Stimulated activated CD4-positive, alpha-beta T cell treated with anti-CD3 and anti-CD28 coated beads, Interleukin-15, amount 100 ng/mL, for 1 hour (primary cell): ENCODE measurements around the gene EDEM2.
"Not testable (repeated sequence)": the region's sequence is repeated elsewhere in the genome, so short reads cannot be mapped to it uniquely, and the experiment has no call there.

Experiments used
- DNase-seq, 2 donors: peaks; one replicate each; pipeline ENCODE4 v3.0.0-alpha.2; 2020; ENCODE audit warnings: low read depth in 1 of 2, low spot score in 1 of 2

The EDEM2 gene

DNA sequence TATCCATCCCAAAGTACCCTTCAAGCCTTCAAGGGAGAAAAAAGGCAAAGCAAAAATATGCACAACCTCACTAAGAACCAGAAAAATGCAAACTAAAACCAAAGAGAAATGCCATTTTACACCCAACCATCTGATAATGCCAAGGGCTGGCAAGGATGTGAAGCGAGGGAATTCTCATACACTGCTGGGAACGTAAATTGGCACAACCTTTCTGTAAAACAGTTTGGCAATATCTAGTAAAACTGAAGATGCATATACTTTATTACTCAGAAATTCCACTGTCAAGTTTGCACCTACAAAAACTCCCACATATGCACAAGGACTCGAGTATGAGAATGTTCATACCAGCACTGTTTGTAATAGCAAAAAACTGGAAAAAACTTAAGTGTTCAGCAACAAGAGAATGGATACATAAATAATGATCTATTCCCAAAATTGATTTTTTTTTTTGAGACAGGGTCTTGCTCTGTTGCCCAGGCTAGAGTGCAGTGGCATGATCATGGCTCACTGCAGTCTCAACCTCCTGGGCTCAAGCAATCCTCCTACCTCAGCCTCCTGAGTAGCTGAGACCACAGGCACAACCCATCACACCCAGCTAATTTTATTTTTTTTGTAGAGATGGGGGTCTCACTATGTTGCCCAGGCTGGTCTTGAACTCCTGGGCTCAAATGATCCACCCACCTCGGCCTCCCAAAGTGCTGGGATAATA, 21.7 kb upstream of the EDEM2 start:
- DNase-seq: not testable (repeated sequence)

DNA sequence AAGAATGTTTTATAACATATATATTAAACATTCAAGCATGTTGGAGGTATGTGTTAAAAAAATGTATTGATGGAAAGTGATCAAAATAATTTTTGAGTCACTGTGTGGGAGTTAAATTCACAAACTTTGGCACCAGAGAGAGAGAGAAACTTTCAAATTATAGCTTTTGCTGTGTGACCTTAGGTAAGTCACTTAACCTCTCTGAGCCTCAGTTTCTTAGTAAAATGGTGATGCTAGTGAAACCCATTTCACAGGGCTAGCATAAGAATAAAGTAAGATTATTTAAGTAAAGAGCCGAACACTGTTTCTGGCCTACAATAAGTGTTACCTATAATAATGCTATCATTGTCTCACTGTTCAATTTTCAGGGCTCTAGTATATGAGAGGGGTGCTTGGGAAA, 20.7 kb upstream of the EDEM2 start:
- no peak for DNase-seq

DNA sequence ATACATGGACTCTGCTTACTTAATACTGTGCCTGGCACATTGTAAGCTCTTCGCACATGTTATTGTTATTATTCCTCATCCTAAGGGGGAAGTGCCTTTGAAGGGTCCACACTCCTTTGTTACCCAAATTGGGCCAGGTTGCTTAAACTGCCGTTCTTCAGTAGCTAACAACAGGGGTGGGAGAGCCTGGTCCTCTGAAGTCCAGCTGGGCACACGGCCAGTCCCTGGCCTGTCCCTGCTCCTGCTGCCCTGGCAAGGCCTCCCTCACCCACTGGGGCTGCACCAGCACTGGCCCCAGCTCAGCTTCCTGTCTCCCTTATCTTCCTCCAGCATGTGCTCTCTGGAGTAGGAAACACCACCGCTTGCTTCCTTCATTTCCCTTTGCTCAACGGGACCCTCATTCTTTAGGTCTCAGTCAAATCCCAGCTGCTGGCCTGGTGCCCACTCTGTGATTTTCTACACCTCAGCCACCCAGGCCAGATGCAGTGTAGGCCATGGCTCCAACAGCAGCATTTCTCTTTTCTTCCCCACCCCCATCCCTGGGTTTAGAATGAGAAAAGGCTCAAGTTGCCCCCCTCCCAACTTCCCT, 19.2 kb upstream of the EDEM2 start:
- DNase-seq: no peak

DNA sequence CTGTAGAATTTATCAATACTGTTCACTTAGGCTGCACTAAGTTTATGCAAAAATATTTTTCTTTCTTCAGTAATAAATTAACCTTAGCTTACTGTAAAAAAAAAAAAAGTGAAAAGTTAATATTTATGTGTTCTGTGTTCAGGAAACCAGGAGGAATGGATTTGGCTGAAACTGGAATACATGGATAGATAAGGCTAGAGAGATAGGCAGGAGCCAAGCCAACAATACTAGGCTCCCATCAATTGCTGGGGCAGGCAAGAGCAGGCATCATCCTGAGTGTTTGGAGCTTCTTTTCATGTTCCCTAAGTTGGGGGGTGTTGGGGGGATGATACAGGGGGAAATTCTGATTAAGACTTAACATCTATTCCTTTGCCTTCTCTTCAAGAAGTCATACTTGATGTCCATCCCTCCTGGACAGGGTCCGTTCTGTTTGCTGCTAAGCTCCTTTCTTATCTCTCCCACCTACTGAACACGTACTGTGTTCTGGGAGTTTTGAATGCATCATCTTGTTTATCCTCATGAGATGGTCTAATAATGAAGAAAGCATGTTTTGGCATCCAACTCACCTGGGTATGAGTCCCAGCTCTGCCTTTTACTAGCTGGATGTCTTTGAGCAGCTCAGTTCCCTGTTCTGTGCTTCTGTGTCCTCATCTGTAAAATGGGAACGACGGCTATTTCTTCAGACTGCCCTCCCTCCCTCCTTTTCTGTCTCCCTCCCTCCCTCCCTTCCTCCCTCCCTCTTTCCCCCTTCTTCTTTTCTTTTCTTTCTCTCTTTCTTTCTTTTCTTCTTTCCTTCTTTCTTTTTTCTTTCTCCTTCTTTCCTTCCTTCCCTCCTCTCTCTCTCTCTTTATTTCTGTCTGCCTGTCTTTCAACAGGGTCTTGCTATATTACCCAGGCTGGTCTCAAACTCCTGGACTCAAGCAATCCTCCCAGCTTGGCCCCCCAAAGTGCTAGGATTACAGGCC, 18.4 kb upstream of the EDEM2 start:
- no peak for DNase-seq

DNA sequence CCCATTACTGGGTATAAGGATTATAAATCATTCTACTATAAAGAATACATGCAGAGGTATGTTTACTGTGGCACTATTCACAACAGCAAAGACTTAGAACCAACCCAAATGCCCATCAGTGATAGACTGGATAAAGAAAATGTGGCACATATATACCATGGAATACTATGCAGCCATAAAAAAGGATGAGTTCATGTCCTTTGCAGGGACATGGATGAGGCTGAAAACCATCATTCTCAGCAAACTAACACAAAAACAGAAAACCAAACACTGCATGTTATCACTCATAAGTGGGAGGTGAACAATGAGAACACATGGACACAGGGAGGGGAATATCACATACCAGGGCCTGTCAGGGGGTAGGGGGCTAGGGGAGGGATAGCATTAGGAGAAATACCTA, 17.4 kb upstream of the EDEM2 start:
- DNase-seq: not testable (repeated sequence)

DNA sequence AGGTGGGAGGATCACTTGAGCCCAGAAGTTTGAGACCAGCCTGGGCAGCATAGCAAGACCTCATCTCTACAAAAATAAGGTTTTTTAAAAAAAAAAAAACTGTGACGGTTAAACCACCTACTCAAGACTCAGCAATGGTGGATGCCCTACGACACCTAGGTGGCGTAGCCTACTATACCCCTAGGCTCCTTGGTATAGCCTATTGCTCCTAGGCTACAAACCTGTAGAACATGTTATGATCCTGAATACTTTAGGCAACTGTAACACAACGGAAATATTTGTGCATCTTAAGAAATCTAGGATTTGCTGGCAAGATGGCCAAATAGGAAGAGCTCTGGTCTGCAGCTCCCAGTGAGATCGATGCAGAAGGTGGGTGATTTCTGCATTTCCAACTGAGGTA, 13.2 kb upstream of the EDEM2 start:
- DNase-seq: not testable (repeated sequence)

DNA sequence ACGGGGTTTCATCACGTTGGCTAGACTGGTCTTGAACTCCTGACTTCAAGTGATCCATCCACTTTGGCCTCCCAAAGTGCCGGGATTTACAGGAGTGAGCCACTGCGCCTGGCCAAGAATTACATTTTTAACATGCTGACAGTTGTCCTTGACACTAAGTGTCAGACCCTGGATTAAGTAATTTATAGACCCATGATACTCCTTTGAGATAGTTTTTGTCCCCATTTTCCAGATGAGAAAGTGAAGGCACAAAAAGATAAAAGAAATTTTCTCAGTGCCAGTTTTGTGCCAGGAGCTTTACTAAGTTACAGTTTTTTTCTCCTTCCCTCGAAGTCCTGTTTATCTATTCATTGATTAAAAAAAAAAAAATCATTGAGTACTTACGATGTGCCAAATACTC, 9.8 kb upstream of the EDEM2 start:
- DNase-seq: no peak

DNA sequence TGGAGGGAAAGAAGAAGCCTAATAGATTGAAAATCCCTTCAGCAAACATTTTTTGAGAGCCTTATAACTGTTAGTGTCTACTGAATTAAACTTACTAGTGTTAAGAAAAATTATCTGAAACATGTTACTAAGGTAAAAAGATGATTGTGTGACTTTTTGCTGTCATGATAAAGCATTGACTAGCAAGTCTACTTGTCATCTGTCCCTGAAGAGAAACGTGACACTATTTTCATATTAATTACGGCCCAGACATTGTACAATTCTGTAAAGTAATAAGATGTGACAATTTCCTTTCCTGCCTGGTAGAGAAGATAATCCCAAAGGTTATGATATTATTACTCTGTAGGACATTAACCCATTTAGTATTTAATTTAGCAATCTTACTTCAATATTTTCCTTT, 8.8 kb upstream of the EDEM2 start:
- DNase-seq: no peak

DNA sequence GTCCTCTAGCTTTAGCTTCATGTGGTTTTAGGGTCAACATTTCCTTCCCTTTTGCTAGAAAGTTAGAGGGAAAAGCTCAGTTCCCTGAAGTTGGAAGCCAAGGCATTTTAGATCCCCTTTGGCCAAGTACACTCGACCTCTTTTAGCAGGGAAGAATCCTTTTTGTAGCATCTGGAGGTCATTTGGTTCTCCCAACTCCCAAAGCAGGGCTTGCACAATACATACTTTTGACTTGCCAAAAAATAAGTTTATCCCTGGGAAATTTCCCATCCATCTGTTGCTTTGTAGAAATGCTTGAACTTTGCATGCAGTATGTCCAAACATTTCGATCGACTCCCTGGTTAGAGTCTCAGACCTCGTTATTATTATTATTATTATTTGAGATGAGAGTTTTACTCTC, 4.6 kb upstream of the EDEM2 start:
- no peak for DNase-seq

DNA sequence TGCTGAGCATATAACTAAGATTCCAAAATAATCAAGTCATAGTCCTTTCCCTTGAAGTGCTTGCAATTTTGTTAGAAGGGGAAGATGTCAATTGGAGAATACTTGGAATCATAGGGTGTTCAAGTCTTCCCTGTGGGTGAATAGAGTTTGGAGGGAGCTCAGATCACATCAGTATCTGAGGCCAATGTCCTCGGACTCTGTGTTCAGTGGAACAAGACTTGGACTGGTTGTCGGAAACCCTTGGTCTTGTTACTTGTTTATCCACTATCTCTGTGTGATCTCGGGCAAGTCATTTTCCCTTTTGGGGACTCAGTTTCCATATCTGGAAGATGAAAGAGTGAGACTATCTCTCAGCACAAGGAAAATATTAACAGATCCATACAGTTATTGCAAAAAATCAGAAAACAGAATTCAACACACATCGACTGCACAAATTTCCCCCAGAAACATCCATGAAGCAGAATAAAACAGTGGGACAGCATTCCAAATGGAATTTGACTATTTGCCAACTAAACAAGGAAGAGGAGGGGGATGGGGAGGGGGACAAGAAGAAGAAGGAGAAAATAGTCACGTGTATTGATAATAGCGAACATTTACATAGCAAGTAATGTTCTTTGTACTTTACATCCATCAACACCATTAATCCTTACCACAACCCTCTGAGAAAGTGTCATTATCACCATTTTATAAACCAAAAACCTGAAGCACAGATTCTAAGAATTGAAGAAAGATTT, 3.9 kb upstream of the EDEM2 start:
- no peak for DNase-seq

DNA sequence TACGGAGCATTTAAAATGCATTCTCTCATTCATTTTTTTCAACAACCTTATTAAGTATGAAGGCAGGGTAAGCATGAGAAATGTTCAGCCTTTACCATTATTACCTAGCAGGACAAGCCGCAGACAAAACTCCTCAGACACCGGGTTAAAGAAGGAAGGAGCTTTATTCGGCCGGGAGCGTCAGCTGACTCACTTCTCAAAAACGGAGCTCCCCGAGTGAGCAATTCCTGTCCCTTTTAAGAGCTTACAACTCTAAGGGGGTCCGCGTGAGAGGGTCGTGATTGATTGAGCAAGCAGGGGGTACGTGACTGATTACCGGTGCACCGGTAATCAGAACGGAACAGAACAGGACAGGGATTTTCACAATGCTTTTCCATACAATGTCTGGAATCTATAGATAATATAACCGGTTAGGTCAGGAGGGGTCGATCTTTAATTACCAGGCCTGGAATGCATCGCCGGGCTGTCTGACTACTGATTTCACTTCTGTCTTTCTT, 487 bp upstream of the EDEM2 start:
- not testable (repeated sequence) for DNase-seq

DNA sequence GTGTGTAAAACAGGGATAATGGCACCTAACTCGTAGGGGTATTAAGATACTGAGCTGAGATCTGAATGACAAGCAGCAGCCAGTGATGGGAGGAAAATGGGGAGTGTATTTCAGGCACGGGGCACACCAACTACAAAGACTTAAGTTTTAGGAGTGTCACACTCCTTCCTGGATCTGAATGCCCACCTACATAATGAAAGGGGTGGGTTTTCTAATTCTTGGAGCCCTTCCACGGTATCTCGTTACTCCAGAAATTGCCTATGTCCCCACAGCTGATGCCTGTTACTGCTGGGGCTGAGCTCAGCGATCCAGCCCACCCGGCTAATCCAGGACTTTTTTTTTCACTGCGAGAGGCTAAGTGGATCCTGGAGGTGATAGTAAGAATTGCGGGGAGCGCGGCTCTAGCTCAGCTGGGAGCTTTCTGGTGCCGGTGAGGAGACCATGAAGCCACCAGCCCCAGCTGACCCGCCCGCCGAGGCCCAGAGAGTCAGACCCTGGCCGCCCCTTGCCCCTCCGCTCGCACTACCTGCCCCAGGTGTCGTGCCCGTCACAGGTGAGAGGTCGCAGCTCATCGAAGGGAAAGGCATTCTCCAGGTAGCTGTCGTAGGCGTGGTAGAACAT, 727 bp downstream of the EDEM2 start:
- no peak for DNase-seq

DNA sequence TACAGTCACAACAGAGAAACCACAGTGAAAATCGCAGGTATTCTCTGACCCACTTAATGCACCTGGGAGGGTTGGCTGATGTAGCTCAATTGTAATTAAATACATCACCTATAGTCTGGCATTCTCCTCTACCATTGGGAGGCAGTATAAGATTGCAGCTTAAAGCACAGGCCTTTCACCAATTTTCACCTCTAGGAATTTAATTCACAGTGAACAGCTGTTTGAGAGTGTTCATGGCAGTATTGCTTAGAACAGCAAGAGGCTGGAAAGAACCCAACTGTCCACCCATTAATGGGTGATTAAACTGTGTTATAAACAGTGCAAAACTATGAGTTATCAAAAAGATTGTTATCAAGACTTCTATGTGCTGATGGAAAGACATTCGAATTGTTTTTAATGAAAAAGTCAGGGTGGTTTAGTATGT, 2.0 kb downstream of the EDEM2 start:
- DNase-seq: no peak

DNA sequence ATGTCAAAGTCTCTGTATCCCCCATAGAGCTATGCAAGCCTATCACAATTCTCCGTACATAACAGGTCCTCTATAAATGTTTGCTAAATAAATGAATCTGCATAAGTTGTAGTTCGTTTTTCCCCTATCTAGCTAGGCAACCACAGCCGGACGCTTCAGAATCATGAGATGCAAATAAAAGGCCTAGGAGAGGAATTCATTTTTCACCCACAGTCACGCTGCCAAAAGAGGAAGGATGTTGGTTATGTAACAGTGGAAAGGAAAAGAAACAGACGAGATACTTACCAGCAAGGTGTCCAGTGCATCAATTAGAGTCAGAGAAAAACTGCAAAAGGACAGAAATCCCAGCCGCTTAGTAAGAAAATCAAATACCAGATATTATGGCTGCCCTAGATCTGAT, 2.4 kb downstream of the EDEM2 start:
- no peak for DNase-seq

DNA sequence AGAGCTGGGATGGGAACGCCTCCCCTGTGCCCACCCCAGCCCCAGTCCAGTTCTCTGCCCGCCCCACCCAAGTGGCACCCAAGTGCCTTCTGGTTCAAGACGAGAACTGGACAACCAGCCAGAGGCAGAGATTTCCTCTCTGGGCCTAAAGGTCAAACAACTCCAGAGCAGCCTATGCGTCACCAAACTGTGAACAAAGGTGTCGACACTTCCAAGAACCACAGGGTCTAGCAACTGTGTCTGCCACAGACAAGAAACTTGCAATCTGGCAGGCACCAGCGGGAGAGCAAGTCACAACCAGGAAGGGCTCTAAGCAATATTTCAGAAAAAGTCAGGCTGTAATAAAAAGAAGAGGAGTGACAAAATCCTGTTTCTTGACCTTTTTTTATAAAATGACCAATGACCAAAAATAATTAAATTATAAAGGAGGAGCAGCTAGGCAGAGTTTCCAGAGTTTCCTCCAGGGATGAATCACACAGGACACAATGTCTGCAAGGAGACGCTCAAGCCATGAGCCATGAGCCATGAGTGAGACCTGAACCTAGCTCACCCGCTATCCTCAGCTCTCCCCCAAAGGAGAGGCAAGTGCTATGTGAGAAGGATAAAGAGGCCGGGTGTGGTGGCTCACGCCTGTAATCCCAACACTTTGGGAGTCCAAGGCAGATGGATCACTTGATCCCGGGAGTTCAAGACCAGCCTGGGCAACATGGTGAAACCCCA, 11.1 kb downstream of the EDEM2 start:
- no peak for DNase-seq

DNA sequence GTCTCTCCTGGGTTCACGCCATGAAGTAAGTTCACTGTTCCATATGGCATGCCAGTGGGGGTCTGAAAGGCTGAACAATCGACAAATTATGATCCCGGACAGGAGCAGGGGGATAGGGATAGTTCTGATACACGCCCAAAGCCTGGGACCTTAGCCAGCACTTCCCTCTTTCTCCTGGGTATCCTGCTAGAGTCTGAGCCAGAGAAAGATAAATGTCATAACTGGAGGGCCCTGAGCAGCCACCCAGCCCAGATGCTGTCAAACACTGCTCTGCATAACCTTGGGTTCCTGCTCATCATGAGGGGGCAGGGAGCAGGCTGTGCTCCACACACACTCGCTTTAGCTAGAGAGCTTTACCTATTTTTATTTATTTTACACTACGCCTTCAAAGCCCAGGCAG, 12.3 kb downstream of the EDEM2 start:
- no peak for DNase-seq

DNA sequence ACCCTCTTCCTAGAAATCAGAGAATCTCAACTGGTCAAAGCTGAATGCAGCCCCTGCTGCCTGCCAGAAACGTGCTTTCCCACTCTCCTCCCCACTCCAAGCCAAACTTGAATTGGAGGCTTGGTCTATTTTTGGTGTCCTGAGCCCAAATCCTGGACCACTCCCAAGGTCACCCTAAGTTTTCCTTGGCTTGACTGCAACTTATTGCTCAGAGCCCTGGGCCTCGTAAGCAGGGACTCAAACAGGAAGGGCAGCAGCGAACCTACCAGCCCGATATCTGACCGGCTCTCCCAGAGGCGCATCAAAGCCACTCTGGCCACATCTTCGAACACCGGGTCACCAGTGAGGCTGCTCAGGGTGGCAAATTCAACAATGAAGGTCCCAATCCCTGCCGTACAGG, 12.7 kb downstream of the EDEM2 start:
- DNase-seq: no peak

DNA sequence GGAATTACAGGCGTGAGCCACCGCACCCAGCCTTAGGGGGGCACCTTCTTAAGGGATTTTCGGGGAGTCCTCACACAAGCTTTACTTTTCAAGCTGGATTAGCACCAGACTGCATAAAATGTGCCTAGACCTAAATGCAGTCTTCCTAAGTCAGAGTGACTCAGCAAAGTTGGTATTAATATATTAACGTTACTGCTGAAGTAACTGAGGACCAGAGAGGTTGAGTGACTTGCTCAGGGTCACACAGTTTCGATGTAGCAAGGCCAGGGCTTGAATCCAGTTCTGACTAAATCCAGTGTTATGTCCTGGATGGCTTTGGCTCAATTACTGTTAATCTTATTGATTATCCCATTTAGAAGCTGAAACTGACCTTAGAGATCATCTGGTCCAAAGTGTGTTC, 13.4 kb downstream of the EDEM2 start:
- DNase-seq: no peak

DNA sequence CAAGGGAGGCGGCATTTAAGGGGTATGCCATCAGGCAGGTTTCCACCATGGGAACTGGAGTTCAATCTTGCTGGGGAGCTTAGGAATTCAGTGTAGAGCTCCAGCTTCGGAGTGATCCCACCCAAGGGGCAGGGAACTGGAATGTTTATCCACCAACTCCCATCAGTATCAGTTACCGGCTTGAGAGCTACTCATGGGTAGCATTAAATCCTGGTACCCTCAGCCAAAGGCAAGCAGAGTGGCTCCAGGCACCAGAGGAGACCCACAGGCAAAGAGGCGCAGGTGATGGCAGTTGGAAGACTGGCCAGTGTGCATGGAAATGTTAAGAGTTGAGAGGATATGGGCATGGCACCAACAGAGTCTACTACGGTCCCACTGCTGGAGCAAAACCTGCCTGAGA, 14.1 kb downstream of the EDEM2 start:
- DNase-seq: no peak

DNA sequence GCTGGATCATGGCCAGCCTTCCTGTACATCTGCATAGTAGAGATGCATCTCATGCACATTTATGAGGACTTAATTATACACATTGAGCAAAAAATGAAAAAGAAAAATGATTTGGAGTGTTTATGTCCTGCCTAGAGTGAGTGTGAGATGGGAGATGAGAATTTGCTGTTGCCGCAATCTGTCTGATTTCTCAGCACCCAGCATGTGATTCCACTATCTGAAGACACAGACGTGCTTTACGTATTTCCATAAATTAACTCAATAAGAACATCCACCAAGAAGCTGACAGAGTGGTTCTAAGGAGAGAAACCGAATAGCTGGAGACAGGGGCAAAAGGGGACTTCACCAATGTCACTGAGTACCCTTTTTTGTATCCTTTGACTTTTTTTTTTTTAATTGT, 15.2 kb downstream of the EDEM2 start:
- no peak for DNase-seq
